Measurements from ENCODE around the gene PPM1G.
A peak's percentile ranks its signal among the peaks of the same experiment; 100 is the strongest.

Gene PPM1G

GRCh38 chr2:27412419-27413152, 3.2 kb upstream of the PPM1G start:
- no peak for DNase-seq

DNA sequence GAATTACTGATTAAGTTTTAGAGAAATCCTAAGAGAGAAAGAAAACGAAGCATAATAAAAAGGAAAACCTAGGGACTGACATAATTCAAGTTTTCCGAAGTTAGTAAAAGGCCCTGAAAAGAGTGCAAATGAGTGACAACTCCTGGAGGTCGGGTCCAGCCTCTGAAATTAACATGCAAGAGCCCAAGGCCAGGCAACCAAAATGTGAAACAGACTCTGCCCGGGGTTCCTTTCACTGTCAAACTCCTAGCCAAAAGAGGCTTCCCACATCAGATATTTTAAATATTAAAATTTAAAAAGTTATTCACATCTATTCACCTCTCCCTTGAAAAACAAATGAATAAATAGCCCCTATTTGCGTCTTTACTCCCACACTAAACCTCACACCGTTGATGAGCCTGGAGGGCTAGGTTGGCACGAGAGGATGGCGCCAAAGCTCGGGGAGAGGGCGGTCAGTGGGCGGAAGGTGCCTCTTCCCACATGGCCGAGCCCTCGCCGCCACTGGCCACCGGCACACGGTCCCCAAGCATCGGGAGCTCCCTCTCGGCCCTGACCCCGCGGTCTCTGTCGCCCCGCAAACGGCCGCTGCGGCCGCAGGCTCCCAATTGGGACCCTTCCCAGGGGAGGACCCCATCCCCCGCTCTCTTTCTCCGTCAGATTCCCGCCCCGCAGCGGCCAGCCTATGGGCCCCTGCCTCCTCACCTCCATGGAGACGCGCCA, 630 bp downstream of the PPM1G start:
- DNase-seq = no peak

DNA sequence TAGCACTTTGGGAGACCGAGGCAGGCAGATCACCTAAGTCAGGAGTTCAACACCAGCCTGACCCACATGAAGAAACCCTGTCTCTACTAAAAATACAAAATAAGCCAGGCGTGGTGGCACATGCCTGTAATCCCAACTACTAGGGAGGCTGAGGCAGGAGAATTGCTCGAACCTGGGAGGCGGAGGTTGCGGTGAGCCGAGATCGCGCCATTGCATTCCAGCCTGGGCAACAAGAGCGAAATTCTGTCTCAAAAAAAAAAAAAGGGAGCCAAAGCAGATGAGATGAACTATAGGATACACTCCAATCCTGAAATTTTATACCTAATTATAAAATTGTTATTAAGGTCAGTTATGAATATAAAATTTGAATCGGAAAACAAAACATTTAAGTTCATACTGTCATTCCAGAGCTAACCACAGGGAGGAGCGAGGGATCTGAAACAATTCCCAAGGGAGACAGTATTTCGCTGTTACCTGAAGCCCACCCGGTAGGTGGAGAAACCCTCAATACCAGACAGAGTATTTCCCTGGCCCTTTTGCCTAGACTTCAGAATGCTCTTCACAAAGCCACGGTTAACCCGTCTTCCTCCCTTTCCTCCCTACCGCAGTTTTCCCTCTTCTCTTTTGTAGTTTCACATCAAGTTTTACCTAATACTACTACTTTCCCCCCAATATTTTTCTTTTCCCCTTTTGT, 1.4 kb downstream of the PPM1G start:
- no peak for DNase-seq

GRCh38 chr2:27400348-27401135, 8.8 kb downstream of the PPM1G start:
- no peak for DNase-seq

- DNase-seq = no peak
These were observed 10.4 kb downstream of the PPM1G start for GRCh38 chr2:27398962-27399361.

GRCh38 chr2:27393225-27393624, 16.2 kb downstream of the PPM1G start:
- DNase-seq = no peak

DNA sequence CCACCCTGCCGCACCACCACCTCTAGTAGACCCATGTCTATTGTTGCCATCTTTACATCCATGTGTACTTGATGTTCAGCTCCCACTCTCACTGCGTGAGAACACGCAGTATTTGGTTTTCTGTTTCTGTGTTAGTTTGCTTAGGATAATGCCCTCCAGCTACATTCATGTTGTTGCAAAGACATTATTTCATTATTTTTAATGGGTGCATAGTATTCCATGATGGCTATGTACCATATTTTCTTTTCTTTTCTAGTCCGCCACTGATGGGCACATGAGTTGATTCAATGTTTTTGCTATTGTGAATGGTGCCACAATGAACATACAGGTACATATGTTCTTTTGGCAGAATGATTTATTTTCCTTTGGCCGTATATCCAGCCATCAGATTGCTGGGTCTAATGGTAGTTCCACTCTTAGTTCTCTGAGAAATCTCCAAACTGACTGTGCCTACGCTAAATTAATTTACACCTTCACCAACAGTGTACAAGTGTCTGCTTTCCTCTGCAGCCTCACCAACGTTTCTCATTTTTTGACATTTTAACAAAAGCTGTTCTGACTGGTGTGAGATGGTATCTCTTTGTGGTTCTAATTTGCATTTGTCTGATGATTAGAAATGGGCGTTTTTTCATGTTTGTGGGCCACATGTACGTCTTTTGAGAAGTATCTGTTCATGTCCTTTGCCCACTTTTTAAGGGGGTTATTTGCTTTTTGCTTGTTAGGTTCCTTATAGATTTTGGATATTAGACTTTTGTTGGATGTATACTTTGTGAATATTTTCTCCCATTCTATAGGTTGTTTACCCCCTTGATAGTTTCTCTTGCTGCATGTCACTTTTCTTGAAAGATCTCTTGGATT, 18.3 kb downstream of the PPM1G start:
- DNase-seq = peak in 1 of 5 donors; percentile 43

DNA sequence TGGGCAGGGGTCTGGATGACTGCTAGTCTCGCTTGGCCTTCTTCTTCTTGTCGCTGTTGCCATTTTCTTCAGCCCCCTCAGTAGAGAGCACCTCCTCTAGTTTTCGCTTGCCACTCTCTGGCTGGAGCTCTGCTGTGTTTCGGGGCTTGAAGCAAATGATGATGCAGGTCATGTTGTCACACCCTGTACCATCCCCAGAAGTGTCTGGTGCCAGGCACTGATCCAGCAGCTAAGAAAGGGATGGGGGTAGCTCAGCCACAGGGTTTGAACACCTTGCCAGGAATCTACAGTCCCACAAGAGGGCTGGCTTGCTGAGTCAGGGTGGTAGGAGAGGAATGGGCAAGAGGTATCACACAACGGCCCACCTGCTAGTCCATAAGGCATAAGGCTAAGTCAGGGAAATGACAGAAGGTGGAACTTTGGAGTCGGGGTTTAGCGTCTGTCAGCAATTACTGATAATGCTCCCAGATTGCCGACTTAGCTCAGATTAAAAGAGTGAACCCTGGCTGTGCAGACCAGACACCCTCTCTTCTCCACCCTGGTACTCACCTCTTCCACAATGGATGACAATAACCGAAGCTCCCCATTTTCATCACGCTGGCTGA, 27.7 kb downstream of the PPM1G start:
- no peak for DNase-seq

DNA sequence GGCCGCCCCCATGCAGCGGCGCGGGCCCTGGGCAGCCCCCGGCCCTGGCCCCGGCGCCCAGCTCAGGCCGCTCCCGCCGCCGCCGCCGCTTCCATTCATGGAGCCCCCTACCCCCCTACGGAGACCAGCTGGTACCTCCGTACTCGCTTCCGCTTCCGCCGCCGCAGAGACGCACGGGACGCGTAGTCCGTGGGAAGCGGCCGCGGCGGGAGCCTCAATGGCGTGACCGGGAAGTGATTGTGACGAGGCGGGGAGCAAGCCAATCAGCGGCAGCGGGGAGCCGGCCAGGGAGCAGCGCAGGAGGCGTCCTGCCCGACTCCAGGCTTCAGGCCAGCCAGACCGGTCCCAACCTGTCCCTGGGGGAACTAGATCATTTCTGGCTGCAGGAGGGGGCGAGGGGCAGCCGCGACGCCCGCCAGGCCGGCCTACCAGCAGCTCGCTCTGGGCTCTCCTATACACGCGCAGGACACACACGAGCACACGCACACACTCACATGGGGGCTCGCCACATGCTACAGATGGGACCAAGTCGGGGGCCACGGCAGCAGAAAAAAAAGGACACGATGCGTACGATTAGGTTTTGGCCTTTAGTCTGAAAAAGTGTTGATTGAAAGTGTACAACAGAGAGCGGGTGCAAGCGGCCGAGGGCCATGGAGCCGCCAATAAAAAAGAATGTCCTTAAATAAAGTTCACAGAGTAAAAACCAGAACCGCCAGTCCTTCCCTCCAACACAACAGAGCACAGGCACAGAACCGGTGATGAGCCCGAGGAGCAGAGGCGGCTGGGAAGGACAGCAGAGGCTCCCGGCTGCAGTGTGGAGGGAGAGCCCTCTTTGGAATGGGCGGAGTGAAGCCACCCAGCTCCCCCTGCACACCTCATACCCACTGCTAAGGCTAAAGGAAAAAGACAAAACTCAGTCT, 28.5 kb downstream of the PPM1G start, which contains the start of gene ZNF513:
ZNF513 (minus strand) TSS at position 109 of the 920 bp plus-strand sequence. CDS start 208 bp downstream, outside the sequence.
- peak; percentile 76 to 94 (median 81) for DNase-seq

- peak in 3 of 5 donors; percentile 25 to 38 (median 37) for DNase-seq
These were observed 29.4 kb downstream of the PPM1G start for GRCh38 chr2:27379836-27380625.

GRCh38 chr2:27379383-27379835, 30.0 kb downstream of the PPM1G start:
- no peak for DNase-seq

DNA sequence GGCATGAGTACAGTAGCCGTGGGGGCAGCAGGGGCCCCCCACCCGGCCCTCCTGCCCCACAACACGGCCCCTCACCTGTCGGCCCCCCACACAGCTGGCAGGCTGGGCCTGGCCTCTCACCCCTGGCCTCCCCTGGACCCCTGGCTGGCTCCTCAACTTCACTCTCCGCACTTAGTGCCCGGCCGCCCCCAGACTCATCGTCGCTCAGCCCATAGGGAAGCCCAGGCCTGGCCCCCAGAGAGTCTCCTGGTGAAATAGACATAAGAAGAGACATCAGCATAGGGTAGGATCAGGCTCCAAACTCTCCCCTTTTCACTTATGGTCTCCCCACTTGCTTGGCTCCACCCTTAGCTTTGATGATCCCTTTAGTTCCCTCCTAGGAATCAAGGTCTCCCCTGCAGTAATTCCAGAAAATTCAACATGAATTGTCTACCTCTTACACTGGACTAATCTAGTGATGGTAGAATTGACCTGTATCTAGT, 30.5 kb downstream of the PPM1G start:
- no peak for DNase-seq

DNA sequence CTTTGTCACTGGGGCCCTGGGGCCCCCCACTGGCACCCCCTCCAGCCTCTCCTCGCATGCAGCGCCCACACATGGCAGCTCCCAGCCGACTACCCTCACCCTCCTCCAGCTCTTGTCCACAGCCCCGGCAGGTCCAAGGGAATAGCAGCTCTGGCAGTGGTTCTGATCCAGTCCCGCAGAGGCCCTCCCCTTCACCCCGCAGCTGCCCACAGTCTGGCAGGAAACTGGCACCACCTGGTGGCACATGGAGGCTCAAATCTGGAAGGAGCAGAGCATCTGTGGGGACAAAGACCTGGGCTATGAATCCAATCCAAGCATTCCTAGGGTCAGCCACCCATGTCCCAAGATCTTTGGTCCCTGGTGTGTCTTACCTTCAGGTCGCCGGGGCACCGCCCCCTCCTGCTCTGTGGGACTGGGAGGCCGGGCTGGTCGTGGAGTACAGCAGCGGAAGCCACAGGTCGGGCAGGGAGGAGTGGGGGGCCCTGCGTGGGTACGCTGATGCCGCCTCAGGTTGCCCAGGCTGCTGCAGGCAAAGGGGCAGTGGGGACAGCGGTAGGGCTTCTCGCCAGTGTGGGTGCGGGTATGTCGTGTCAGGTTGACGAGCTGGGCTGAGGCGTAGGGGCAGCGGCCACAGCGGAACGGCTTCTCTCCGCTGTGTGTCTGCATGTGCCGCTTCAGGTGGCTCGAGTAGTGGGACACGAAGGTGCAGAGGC, 31.1 kb downstream of the PPM1G start:
- no peak for DNase-seq

GRCh38 chr2:27377618-27378095, 31.7 kb downstream of the PPM1G start:
- DNase-seq = no peak

GRCh38 chr2:27376866-27377617, 32.3 kb downstream of the PPM1G start:
- DNase-seq = no peak

DNA sequence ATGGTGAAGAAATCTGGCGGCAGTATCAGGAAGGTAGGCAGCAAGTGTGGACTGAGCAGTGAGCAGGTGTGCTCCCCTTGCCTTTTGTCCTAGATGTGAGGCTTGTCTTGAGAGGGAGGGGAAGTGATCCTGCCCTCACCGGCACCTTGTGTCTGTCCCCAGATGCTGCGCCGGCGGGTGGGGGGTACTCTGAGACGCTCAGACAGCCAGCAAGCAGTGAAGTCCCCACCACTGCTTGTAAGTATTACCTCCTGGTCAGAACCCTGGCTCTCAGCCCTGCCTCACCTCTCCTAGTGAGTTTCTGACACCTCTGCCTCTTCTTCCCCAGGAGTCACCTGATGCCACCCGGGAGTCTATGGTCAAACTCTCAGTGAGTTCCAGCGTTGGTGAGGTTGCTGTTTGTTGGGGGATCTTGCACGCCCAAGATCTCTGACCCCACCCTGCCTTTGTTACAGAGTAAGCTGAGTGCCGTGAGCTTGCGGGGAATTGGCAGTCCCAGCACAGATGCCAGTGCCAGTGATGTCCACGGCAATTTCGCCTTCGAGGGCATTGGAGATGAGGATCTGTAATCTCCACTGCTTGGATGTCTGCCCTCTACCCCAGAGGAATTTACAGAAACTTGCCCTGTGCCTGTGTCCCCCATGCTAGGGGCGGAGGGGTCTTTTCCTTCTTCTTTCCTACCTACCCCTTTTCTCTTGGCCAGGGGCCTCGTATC, 33.1 kb downstream of the PPM1G start:
- no peak for DNase-seq

Measured in T-helper 1 cell (primary cell).